Measurements from ENCODE around the gene FEN1. TPM values are rescaled to one million over a fixed set of nuclear protein-coding genes. Genes with fewer than 3 reads are reported as not detected.

FEN1 gene
- total RNA-seq, 1 donor from 2014 or later: 5.4 TPM

DNA sequence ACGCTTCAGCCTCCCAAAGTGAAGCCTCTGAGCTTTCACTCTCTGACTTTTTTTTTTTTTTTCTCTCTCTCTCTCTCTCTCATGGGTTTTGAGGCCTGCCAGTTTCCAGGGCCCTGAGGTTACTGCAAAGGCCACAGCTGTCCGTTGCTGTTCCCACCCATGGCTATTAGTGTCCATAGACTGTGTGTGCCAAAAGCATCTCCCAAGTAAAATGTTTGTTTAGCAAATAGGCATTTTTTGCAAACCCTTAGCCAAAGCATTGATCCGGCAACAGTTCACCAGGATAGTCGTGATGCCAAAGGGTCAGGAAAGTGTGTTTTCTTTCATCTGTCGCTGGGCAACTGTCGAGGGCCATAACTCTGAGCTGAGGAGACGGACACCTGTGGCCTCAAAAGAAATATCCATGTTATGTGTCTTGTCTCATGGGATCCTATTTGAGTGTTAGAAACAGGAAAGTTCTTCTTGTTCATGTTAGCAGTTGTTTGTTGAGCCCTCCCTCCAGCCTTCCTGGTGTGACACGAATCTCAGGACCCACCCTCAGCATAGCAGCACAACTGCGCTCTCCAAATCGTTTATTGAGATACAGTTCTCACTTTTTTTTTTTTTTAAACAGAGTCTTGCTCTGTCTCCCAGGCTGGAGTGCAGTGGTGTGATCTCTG lies 53.8 kb downstream of the FEN1 start:
- H3K4me1 ChIP-seq: no peaks in the 10 kb centered on the region
- DNase-seq: no peak
- TF ChIP-seq, protein P1, sequence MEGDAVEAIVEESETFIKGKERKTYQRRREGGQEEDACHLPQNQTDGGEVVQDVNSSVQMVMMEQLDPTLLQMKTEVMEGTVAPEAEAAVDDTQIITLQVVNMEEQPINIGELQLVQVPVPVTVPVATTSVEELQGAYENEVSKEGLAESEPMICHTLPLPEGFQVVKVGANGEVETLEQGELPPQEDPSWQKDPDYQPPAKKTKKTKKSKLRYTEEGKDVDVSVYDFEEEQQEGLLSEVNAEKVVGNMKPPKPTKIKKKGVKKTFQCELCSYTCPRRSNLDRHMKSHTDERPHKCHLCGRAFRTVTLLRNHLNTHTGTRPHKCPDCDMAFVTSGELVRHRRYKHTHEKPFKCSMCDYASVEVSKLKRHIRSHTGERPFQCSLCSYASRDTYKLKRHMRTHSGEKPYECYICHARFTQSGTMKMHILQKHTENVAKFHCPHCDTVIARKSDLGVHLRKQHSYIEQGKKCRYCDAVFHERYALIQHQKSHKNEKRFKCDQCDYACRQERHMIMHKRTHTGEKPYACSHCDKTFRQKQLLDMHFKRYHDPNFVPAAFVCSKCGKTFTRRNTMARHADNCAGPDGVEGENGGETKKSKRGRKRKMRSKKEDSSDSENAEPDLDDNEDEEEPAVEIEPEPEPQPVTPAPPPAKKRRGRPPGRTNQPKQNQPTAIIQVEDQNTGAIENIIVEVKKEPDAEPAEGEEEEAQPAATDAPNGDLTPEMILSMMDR (IDR thresholded peaks at IDR 0.05): no peak
- no peak overlapping the region for H3K4me3 ChIP-seq
- no peak overlapping the region for H3K27ac ChIP-seq
- no peaks in the 10 kb centered on the region for H3K27me3 ChIP-seq (ENCODE audit: low read depth)
- H3K36me3 ChIP-seq: peaks cover 61% of the 10 kb centered on the region
- ATAC-seq: no peak
- no peaks in the 10 kb centered on the region for H3K9me3 ChIP-seq
- intact Hi-C loops (cut with DNase I): no loop called here

Other genes with a start within 250 kb of the FEN1 start
- 3.8 TPM for gene SYT7, start 211.8 kb upstream of the FEN1 start, total RNA-seq
- 7.1 TPM for gene DAGLA, start 112.5 kb upstream of the FEN1 start, total RNA-seq
- 37.9 TPM for gene MYRF, start 40.3 kb upstream of the FEN1 start, total RNA-seq
- gene TMEM258, start 312 bp upstream of the FEN1 start, total RNA-seq: 104 TPM
- gene FADS1, start 24.1 kb downstream of the FEN1 start, total RNA-seq: 63.6 TPM
- 82.0 TPM for gene FADS2, start 35.4 kb downstream of the FEN1 start, total RNA-seq
- 50.1 TPM for gene FADS3, start 98.6 kb downstream of the FEN1 start, total RNA-seq
- 11.4 TPM for gene RAB3IL1, start 124.7 kb downstream of the FEN1 start, total RNA-seq
- gene BEST1, start 157.4 kb downstream of the FEN1 start, total RNA-seq: 14.1 TPM
- 4,616 TPM for gene FTH1, start 174.7 kb downstream of the FEN1 start, total RNA-seq

Measured in lower lobe of right lung (tissue), 2 donors.